NCI-H510A treated with DMSO at 0.1 percent for 48 hours (cell line): ENCODE measurements around the gene GLT8D1.
"Not testable (repeated sequence)": the region's sequence is repeated elsewhere in the genome, so short reads cannot be mapped to it uniquely, and the experiment has no call there.

Experiments used
- DNase-seq: peaks from one replicate; lab custom pipeline; 2025; lab: John Stamatoyannopoulos, UW

GLT8D1 gene, protein sequence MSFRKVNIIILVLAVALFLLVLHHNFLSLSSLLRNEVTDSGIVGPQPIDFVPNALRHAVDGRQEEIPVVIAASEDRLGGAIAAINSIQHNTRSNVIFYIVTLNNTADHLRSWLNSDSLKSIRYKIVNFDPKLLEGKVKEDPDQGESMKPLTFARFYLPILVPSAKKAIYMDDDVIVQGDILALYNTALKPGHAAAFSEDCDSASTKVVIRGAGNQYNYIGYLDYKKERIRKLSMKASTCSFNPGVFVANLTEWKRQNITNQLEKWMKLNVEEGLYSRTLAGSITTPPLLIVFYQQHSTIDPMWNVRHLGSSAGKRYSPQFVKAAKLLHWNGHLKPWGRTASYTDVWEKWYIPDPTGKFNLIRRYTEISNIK

DNA sequence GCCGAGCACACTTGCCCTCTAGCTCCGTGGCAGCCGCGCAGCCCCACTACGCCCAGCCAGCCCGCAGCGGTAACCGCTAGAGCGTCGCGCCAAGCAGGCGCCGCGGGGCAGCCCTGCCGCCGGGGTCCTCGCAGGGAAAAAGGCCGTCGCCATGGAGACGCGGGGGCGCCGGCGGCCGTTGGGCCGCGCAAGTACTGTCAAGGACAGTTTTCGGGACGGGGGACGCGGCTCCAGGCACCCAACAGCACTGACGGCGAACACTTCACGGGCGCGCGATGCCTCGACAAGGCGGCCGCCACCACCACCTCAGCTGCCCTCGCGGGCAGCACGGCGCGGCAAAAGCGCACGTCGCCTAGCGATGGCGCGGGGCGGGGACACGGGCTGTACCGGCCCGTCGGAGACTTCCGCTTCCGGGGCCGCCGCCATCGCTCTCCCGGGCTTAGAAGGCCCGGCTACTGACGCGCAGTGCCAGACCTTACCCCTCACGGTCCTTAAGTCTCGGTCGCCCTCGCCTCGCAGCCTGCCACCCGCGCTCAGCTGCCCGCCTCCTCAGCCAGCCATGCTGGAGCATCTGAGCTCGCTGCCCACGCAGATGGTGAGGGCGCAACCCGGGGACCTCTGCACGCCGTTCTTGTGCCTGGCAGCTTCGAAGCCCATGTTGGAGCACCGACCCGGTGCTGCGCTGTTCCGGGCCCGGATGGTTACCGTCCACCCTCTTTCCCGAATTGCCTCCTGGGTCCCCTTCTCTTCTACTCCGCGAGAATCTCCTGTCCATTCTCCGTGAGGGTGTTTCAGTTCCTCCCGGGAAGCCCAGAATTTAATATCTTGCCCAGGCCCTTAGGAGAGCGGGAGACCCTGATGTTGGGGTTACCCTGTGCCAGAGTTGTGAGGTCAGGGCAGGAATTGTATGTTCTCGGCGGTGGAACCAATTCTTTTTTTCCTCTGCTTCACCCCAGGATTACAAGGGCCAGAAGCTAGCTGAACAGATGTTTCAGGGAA, at the start of gene GLT8D1, which contains the start of gene SPCS1:
Gene GLT8D1 (minus strand): TSS at position 104 of the 999 bp plus-strand sequence. CDS start 5,331 bp downstream, outside the sequence.
Gene SPCS1 (plus strand): TSS at position 419 of the 999 bp plus-strand sequence. CDS start 141 bp downstream, at position 560.
- DNase-seq: peak; percentile 80

DNA sequence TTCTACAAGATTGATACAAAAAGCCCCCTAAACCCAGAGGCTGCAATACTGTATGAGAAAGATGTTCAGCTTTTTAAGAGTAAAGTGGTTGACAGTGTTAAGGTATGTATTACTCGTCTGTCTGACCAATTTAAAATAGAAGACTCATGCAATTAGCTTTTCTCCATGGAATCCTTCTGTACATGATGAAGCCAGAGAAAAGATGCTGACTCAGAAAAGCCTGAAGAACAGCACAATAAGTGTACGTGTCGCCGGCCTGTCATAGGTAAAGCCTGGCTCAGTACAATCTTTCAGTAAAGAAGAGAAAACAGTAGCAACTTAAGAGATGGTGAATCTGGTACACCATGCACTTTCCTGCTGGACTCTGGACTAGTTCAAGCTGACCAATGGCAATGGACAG, 48.8 kb upstream of the GLT8D1 start:
- DNase-seq: no peak

DNA sequence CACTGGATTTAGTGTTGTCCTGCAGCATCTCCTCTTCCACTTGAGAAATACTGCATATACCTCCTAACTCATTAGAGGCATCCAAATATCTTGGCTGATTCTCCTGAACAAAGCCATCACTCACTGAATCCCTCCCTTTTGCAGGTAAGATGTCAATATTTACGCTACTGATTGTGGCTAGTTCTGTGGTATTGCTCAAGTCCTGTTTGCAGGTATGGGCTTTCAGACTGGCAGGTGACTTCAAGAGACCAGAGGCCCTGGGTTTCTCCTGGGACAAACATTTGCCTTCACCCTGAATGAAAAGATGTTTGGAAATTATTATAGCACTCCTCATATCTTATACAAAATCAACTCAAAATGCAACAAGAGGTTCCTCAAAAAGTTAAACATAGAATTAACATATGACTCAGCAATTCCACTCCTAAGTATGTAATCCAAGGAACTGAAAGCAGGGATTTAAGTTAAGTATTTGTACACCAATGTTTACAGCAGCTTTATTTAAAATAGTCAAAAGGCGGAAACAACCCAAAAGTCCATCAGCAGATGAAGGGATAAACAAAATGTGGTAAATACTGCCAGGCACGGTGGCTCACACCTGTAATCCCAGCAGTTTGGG, 46.6 kb upstream of the GLT8D1 start:
- no peak for DNase-seq

- DNase-seq: no peak
These were observed 38.1 kb upstream of the GLT8D1 start for GRCh38 chr3:52743721-52744120.

DNA sequence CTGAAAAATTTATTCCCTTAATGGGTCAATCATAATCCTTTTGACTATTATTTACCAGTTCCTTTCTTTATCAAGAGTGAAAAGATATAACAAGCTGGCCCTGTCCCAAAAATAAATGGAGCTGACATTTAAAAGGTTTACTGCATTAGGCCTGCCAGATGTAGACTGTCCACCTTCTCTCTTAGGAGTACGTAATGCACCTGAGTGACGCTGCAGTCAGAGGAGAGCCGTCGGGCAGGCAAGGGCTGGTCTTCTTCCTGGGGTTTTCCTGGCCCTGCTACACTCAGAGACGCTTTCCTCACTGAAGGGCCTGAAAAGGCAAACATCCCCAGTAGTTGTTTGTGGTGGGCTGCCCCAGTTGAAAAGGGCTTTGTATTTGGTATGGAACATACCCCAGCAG, 37.6 kb upstream of the GLT8D1 start:
- no peak for DNase-seq

DNA sequence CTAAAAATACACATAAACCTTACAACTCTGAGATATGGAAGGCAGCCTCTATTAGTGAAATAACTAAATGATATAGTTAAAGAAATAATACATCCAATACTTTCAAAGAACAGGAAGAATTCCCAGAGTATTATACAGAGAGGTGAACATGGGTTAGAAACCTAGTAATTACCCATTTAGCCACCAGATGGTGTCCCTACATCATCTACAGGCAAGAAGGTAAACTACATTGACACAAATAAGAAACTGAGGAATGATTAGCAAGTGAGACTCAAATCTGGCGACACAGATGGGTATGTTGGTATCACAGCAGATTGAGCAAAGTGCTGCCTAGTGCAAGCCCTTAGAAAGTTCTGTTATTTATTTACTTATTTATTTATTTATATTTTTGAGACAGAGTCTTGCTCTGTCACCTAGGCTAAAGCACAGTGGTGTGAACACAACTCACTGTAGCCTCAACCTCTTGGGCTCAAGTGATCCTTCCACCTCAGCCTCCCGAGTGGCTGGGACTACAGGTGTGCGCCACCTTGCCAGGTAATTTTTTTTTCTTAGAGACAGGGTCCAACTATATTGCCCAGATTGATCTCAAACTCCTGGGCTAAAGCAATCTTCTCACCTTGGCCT, 36.9 kb upstream of the GLT8D1 start:
- DNase-seq: peak; percentile 8

DNA sequence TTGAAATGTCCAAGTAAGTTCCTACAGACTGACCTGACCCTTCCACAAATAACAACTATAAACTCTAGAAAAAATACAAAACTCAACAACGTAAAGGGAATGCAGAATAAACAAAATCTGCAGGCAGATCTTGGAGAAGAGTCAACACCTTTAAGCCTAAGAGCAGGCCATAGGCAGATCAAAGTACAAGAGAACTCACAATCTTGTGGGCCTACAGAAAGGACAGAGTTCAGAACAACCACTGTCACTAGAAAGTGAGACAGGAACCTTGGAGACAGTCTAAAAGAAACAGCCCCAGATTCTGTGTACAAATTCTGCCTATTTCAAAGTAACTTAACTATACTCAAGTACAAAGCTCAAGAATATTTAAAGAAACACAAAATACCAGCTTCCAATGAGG, 34.1 kb upstream of the GLT8D1 start:
- no peak for DNase-seq

GRCh38 chr3:52733256-52733891, 27.8 kb upstream of the GLT8D1 start:
- DNase-seq: no peak

GRCh38 chr3:52731590-52731989, 26.0 kb upstream of the GLT8D1 start:
- no peak for DNase-seq

GRCh38 chr3:52730681-52731080, 25.1 kb upstream of the GLT8D1 start:
- no peak for DNase-seq

GRCh38 chr3:52728753-52729152, 23.2 kb upstream of the GLT8D1 start:
- not testable (repeated sequence) for DNase-seq

DNA sequence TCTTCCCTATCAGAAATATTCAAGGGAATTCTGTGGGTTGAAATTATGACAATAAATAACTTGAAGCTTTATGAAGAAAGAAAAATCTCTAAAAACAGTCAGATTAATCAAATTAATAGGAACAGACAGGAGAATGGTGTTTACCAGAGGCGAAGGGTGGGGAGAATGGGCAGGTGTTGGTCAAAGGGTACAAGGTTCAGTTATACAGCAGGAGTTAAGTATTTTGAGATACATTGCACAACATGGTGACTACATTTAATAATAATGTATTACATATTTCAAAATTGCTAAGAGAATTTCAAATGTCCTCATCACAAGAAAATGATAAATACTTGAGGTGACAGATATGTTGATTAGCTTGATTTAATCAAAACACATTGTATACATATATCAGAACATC, 18.9 kb upstream of the GLT8D1 start:
- DNase-seq: no peak

GRCh38 chr3:52723935-52724334, 18.3 kb upstream of the GLT8D1 start:
- no peak for DNase-seq

- no peak for DNase-seq
These were observed 16.9 kb upstream of the GLT8D1 start for GRCh38 chr3:52722491-52722890.

- DNase-seq: no peak
These were observed 16.1 kb upstream of the GLT8D1 start for GRCh38 chr3:52721730-52722008.

GRCh38 chr3:52721002-52721729, 15.6 kb upstream of the GLT8D1 start:
- DNase-seq: no peak

- DNase-seq: no peak
These were observed 14.0 kb upstream of the GLT8D1 start for GRCh38 chr3:52719618-52720017.

DNA sequence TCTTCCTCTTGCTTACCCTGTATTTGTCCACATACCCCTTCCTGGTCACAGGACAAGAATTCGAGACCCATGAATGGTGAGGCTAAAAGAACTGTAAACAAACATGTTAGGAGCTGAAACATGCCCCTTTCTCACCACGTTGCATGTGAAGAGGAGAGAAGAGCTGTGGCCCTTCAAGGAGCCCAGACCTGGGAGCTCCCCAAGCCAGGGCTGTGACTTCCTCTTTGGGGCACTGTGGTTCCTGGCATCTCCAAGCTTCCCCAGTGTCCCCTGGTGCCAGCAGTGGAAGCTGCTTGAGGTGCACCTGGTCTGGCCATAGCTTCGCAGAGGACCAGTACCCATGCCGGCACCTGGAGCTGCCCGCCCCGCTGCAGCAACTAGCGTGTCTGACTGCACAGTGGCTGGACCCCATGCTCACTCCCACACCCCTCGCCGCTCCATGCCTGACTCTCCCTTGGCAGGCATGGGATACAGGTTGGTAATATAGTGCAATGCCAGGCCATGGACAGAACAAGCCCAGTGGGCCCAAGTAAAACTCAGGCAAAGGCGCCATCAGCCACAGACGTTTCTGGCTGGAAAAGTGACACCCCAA, 10.2 kb upstream of the GLT8D1 start:
- no peak for DNase-seq

DNA sequence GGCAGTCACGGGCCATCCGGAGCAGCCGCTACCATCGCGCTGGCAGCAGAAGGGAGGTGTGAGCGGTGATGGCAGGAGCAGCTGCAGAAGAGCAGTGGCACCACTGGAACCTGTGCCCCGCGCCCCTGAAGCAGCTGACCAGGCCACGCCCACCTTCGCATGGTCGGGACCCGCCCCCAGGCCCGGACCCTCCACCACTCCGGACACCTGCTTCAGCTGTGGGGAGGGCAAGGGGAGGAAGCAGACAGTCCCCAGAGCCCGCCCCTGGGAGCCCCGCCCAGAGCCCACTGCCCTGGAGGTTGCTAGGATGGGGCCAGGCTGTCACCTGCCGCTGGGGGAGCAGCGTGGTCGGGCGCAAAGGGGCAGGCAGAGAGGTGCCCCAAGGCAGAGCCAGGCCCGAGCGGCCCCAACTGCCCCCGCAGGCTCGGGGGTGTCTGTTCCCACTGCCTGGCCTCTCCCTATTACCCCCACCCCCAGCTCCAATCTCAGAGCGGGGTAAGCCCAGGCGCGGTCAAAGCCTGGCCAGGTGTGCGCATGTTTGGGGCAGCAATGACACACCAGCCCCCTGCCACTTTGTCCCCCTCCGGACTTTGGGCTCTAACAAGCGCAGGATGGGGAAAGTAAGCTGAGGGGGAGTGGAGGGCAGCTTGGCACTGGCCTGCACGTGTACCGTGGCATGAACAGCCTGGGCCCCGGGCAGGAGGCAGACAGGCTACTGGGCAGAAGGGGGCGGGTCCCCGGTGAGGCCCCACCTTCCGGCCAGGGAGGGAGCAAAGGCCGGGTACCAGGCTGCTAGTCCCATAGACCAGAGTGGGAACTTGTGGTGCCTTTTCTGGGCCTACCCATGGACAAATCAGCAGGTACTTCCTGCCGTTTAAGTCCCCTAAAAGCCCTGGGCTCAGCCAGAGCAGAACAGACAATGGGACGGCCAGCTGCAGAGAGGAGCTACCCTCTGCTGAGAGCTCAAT, 9.0 kb upstream of the GLT8D1 start:
- DNase-seq: no peak
